ENCODE measurements around the gene ATG9B.
"Not testable (repeated sequence)": the region's sequence is repeated elsewhere in the genome, so short reads cannot be mapped to it uniquely, and the experiment has no call there.

The ATG9B gene

DNA sequence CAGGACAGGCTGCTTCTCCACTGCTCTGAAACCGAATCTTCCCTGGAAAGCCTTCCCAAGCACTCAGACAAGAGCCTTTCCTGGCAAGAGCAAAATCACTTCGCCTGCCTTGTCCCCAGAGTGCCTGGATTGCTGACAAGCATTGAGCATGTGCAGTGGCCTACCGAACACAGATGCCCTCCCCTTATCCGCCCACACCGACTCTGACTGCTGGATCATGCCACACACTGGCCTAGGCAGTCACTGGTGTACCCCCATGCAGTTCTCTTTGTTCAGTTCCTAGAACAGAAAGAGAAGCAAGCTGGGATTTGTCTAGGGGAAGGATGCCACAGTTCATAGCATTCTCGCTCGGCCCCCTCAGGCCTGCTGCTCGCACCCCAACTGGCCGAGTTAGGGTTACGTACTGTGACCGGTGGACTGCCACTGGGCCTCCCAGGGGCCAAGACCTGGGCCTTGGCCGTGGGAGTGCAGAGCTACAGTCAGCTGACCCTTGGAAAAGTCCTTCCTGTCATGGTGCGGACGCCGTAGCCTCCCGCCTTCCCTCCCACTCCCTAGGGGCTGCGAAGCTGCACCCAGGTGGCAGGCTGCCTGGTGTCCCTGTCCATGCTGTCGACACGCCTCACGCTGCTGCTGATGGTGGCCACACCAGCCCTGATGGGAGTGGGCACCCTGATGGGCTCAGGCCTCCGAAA, 10.9 kb upstream of the ATG9B start:
- DNase-seq = no peak

DNA sequence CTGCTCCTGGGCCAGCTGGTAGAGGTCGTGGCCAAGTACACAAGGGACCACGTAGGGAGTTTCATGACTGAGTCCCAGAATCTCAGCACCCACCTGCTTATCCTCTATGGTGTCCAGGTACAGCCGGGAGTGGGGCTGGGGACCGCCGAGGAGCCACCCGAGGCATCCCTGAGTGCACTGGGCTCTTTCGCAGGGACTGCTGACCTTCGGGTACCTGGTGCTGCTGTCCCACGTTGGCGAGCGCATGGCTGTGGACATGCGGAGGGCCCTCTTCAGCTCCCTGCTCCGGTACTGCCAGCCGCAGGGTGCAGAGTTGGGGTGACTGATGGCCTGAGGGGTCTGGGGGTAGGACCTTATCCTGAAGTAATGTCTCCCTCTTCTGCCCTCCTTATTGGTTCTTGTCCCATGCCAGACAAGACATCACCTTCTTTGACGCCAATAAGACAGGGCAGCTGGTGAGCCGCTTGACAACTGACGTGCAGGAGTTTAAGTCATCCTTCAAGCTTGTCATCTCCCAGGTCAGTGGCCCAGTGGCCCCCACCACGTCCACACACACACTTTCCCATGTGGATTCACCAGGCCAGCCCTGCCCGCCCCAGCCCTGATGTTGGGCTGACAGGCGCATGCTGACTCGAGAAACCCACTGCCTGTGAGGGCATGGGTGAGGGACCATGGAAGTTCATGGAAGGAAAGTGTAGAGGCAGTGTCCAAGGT, 10.2 kb upstream of the ATG9B start:
- DNase-seq = no peak

DNA sequence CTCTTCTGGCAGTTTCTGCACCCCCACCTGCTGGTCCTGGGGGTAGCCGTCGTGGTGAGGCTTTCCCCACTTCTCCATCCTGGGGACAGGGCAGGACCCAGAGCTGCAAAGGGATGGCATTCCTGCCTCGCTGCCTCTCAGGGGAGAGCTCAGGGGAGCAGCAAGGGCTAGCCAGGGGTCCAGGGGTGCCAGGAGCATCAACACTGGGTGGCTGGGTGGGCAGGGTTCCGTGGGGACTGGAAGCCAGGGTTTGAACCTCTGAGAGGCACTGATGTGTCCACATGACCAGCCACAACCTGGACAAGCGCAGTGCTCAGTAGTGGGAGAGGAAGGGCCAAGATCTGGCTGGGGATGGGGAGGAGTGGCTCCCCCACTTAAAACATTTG, 9.6 kb upstream of the ATG9B start:
- DNase-seq = no peak

DNA sequence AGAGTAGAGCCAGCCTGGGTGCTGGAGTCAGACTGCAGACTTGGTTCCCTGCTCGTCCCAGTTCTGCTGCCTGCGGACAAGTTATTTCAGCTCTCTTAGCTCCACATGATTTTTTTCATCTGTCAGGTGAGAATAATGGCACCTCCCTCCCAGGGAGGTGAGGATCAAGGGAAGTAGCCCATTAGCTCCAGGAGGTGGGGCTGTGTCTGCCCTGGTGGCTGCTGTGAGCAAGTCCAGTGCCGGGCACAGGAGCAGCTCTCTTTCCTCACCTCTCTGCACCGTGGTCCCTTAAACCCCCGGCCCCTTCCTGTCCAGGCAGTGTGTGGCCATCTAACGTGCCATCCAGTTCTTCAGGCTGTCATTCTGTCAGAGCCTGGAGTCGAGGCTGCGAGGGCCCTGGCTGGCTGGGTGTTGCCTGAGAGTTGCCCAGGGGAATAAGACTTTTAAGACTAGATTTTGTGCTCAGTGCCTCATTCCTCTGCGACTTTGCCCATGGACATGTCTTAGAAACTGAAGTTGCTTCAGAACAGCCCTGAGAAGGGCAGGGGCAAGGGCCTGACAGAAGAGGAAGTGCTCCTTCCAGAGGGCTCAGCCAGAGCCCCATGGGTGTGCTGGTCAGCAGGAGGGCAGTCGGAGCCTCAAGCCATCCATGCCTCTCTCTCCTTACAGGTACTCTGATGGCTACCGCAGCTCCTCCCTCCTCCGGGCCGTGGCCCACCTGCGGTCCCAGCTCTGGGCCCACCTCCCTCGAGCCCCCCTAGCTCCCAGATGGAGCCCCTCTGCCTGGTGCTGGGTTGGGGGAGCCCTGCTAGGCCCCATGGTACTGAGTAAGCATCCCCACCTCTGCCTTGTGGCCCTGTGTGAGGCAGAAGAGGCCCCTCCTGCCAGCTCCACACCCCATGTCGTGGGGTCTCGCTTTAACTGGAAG, 8.9 kb upstream of the ATG9B start:
- no peak for DNase-seq

DNA sequence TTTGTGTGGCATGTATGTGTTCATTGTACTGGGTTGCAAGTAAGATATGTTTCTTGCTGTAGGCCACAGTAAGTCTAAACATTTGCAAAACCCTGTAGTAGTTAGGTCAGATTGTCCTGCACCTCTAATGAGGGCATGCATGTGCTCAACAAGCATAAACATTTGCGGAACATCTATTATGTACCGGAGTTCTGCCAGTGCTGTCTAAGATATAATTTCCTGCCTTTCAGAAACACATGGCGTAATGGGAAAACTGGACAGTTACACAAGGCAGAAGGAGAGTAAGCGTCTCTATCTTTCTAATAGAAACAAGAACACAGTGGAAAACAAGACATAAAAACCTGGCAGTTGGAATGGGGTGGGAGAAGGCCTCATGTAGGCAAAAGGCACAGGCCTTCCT, 6.7 kb upstream of the ATG9B start:
- no peak for DNase-seq

DNA sequence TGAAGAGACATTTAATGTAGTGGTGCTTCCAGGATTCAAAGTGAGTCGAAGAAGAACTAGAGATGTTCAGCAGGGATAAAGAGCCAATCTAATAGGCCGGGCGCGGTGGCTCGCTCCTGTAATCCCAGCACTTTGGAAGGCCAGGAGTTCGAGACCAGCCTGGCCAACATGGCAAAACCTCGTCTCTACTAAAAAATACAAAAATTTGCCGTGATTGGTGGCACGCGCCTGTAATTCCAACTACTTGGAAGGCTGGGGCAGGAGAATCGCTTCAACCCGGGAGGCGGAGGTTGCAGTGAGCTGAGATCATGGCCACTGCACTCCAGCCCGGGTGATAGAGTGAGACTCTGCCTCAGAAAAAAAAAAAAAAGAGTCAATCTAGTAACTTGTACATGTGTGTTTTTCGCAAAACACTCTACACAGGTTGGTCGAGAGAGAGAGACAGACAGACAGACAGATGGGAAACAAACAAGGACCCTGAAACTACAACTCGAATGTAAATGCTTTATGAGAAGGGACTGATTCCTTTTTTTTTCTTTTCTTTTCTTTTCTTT, 4.7 kb upstream of the ATG9B start:
- no peak for DNase-seq

DNA sequence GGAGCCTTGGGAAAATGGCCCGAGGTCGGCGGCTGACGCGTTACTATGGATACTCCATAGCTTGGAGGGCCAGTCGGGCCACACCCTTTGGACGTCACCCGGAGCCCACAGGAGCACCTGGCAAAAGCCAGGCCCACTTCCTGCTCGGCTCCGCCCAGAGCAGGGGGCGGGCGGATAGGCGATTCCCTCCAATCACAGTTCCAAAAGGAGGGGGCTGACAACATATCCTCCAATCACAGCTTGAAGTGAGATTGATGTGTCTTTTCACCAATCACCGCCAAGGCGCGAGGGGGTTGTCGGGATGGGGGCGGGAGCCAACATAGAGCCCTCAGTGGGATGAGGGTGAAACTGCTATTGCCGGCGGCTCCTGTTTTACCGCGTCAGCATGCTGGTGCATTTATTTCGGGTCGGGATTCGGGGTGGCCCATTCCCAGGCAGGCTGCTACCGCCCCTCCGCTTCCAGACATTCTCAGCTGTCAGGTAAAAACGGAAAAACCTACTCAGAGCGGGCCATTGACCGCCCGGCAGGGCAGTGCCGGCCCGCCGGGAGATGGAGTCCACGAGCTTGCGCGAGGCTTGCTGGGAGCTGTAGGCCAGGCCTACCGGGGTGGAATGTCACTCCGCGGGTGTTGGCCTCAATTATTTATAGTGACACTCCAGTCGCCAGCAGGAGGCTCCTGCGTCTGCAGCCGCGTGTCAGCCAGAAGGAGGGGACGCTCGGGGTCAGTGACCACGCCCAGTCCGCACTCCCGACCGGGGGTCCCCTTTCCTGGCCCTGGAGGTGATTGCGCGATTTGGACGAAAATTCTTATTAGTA, 4.0 kb upstream of the ATG9B start, which contains the start of gene ABCB8:
Gene ABCB8 (plus strand): TSS at position 320 of the 817 bp plus-strand sequence. CDS start 66 bp downstream, at position 386.
- DNase-seq = peak; percentile 100

DNA sequence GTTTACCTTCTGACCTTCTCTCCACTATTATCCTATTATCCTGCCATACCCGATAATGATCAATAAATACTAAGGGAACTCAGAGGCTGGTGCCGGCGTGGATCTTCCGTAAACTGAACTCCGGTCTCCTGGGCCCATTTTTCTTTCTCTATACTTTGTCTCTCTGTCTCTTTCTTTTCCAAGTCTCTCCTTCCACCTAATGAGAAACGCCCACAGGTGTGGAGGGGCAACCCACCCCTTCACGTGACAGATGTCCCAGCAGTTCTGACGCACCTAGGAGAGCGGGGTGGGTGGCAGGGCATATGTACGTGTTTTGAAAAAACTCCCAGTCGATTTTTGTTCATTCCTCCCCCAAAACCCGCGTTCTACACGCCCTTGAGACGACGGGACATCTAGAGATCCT, 3.4 kb upstream of the ATG9B start:
- not testable (repeated sequence) for DNase-seq

DNA sequence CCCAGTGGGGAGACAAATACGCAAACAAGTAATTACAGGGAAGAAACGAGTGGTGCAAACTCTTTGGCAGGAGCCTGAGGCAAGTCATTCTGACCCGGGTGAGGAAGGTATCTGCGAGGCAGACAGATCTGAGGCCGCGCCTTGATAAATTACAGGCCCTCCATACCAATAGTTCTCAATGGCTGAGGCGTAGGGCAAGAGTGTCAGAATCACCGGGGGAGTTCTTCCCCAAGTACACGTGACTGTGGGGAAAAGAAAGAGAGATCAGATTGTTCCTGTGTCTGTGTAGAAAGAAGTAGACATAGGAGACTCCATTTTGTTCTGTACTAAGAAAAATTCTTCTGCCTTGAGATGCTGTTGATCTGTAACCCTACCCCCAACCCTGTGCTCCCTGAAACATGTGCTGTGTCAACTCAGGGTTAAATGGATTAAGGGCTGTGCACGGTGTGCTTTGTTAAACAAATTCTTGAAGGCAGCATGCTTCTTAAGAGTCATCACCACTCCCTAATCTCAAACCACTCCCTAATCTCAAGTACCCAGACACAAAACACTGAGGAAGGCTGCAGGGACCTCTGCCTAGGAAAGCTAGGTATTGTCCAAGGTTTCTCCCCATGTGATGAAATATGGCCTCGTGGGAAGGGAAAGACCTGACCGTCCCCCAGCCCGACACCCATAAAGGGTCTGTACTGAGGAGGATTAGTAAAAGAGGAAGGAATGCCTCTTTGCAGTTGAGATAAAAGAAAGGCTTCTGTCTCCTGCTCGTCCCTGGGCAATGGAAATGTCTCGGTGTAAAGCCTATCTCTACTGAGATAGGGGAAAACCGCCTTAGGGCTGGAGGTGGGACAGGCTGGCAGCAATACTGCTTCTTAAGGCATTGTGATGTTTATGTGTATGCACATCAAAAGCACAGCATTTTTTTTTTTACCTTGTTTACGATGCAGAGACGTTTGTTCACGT, 2.8 kb upstream of the ATG9B start:
- not testable (repeated sequence) for DNase-seq

DNA sequence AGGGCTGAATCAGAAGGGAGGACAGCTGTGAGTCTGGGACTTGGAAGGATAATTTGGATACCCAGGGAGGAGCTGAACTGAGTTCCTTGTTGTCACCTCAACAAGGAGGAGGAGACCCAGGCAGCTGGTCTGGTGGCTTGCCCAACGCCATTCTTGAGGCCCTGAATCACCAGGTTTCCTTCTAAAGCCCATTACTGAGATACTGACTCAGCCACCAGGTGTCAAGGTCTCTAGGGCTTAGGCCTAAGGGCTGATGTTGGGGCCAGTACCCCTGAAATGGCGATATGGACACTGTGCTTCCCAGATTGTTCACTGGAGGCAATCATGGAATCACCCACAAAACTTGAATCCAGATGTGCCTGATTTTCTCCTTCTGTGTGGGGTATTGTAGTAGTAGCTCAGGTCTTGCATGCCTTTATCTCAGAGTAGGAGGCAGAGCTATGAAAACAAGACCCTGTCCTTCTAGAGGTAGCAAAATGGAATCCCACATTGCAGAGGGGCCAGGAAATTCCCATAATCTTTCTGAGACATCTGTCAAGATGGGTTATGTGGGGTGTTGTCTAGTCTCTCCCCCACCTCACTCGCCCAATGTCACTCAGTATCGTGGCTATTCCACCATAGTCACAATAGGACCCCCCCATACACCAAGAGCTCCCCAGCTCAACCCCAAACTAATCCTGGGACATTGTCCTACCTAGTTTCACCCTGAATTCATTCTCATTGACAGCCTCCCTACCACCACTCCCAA, 1.8 kb upstream of the ATG9B start:
- DNase-seq = no peak

DNA sequence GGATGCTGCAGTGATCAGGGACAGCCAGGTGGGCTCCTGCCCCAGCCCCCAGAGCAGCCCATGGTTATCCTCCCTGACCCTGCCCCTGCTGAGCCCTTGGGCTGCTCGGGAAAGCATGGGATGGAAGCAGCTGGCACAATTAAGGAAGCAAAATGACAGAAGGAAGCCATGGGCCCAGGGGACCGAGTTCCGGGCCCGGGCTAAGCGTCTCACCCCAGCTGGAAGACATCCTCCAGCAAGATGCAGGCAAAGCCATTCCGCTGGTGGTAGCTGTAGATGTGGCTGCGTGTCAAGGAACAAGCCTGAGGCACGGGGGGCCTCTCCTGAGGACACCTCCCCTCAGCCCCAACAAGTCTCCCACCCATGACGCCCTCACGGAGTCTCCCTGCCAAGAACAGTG, 1.1 kb downstream of the ATG9B start:
- DNase-seq = no peak

DNA sequence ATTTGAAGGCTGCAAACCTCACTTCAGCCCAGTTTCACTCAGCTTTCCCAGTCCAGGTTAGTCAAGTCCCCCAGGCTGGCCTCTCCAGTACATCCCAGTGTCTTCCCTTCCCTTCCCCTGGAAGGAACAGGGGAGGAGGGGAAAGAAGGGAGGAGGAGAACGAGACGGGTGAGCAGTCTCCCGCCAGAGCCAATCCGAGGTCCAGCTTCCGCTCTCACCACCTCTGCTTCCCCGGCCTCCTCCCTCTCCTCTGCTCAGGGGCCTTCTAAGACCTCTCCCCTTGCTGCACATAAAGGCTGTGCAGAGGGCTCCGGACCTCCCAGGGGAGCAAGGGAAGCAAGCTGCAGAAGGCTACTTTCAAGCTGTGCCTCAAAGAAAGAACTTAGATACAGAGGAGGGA, 4.1 kb downstream of the ATG9B start:
- DNase-seq = no peak

DNA sequence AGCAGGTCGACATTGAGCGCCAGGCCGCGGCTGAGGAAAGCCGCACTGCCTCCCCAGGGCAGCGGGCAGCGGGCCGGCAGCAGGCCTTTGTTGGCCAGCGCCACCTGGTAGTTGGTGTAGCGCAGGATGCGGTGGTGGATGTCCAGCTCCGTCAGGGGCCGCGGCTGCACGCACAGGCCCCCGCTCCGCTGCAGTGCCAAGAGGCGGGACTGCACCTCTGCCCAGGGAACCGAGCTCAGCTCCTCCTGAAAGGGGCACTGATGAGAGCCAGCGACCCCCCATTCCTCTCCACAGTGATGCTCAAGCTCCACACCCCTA, 5.2 kb downstream of the ATG9B start:
- DNase-seq = no peak

DNA sequence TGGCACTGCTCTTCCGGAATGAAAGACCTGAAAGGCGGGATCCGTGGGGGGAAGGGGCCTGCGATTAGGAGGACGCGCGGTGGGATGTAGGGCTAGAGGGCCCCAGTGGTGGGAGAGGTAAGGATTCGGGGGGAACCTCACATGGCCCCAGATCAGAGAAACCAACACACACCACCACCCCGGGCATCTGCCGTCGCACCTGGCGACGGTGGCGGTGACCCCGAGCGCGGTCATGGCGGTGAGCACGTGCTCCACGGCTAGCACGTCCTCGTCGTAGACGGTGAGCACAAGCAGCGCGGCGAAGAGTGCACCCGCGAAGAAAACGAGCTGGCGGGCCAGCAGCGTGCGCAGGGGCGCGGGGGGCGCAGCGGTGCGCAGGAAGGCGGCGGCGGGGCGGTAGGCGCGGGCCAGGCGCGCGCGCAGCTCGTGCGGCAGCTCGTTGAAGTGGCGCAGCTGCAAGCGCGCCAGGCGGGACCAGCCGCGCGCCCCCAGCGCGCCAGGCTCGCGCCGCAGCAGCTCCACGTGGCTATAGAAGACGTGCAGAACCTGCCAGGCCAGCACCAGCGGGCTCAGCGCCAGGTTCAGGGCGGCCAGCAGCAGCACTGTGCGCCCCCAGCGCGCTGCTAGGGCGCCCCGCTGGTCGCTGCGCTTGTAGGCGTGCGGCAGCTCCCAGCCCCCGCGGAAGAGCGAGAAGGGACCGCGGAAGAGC, 5.7 kb downstream of the ATG9B start:
- peak; percentile 28 for DNase-seq

DNA sequence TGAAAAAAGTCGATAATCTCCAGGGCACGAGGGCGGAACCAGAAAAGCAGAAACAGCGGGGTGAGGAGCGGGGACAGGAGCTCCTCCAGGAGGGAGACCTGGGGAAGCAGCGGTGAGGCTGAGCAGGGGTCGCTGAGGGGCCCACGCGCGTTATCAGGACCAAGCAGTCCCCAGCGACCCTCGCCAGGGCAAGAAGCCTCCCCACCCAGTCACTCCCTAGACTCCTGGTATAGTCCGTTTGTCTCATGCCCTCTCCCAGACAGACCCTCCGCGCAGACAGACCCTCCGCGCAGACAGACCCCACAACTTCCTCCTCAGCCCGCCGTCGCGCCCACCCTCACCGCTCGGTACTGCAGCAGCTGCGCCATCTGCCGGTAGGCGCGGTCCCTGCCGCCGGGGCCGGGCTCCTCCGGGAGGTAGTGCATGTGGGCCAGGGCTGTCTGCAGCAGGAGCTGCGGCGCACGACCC, 6.3 kb downstream of the ATG9B start:
- peak; percentile 85 for DNase-seq

DNA sequence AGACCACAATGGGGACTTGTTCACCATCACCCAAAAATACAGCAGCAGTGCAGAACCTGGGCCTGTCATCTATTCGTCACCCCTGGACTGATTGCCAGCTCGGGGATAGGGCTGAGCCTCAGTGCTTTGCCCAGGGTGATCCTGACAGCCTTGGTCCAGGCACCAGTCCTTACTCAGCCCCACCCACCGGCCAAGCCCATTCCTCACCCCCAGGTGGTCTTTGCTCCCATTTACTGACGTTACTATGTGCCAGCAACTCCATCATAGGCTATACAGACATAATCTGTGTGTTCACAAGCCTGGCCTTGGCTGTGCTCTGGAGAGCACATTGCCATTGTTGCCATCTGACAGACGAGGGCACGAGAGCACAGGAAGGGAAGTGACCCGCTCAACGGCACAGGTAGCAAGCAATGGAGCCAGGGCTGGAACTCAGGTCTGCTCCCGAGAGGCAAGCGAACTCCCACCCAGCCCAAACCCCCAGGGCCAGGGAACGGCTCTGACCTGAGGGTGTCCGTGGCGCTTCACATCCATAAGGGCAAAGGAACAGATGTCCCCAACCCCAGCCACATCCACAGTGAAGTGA, 6.8 kb downstream of the ATG9B start:
- no peak for DNase-seq

DNA sequence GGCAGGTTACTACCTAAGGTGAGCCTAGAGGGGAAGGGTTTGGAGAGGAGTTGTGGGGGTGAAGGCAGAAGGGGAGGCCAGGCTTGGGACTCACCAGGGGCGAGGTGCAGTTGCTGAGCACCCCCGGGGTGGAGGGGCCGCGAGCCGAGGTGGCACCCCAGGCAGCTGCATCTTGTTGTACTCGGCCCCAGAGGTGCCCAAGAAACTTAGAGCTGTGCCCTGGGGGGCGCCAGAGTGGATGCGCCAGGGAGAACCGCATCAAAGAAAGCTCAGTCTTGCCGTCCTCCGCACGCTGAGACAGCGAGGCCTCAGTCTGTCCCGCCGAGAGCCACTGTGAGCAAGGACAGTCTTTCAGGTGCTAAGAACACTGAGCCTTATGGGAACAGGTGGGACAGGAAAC, 7.4 kb downstream of the ATG9B start:
- no peak for DNase-seq

DNA sequence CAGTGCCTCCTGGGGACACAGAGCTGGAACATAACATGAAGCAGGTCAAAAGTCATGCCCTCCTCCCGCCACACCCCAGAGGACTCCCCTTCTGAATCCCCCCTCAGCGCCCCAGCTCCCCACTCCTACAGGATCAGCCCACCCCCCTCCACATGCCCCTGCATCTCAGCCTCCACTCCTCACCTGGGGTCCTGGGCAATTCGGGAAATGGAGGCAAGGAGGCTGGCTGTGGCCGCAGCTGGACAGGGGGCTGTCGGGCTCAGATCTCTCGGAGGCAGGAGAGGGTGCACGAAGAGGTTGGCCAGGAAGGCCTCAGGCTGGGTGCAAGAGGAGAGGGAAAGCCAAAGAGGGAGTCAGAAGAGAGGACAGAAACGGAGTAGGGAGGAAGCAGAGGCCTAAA, 7.8 kb downstream of the ATG9B start:
- no peak for DNase-seq

DNA sequence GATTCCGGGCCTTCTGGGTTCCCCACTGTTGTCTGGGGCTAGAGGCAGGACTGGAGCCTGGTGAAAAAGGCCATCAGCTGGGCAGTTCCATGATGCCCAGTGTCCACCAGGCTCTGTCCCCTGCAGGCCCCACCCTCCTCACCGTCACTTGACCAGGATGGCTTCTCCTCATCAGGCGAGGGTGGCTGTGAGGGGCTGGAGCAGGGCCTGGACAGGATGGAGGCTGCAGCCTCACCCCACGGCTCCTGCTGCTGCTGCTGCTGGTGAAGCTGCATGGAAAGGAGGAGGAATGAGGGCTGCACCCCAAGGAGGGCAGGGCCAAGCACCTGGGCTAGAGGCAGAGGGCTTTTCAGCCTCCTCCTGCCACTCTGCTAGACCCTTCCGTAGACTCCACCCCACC, 8.3 kb downstream of the ATG9B start:
- no peak for DNase-seq

Data from activated CD4-positive, alpha-beta T cell treated with anti-CD3 and anti-CD28 coated beads, Interleukin-10, Interleukin-2, amounts not matched to agents 100 ng/mL and 50 ng/mL, durations not matched to agents 16 hours and 8 hours (primary cell).